DOHH2 (cell line): ENCODE results near the gene PHF14.

ENCODE experiments used
- H3F3A ChIP-seq: fragments of 200-600 bp; sonication (generic), shearing (Covaris generic); 2 replicates; pipeline ENCODE4 v1.6.0; 2016; ENCODE audit warnings: antibody characterized with exemption, mild to moderate bottlenecking; ENCODE audit not compliant: control insufficient read depth, insufficient read depth
- H3K27ac ChIP-seq: fragments of 200-600 bp; sonication (generic); 2 replicates; pipeline ENCODE4 v1.5.1; 2014; ENCODE audit warnings: low read depth, mild to moderate bottlenecking, low read length, moderate library complexity
- H3K27me3 ChIP-seq: fragments of 200-600 bp; sonication (generic); 2 replicates; pipeline ENCODE4 v1.6.1; 2014; ENCODE audit warnings: mild to moderate bottlenecking, low read length, mixed read lengths; ENCODE audit not compliant: control insufficient read depth
- H3K36me3 ChIP-seq: fragments of 200-600 bp; sonication (generic); 2 replicates; pipeline ENCODE4 v1.6.1; 2014; ENCODE audit warnings: mild to moderate bottlenecking, low read length, moderate library complexity, mixed read lengths; ENCODE audit not compliant: control insufficient read depth
- H3K4me1 ChIP-seq: fragments of 200-600 bp; sonication (generic); 2 replicates; pipeline ENCODE4 v1.6.1; 2014; ENCODE audit warnings: mild to moderate bottlenecking, low read length, mixed read lengths; ENCODE audit not compliant: control insufficient read depth
- H3K4me2 ChIP-seq: fragments of 200-600 bp; sonication (generic); 2 replicates; pipeline ENCODE4 v1.6.0; 2014; ENCODE audit warnings: mild to moderate bottlenecking, low read length, moderate library complexity
- H3K4me3 ChIP-seq: fragments of 200-600 bp; sonication (generic); 2 replicates; pipeline ENCODE4 v1.5.1; 2014; ENCODE audit warnings: mild to moderate bottlenecking, low read length, mixed read lengths
- H3K79me2 ChIP-seq: fragments of 200-600 bp; sonication (generic); 2 replicates; pipeline ENCODE4 v1.6.1; 2014; ENCODE audit warnings: mild to moderate bottlenecking, low read length, mixed read lengths; ENCODE audit not compliant: control insufficient read depth
- H3K9me2 ChIP-seq: fragments of 200-600 bp; sonication (generic); replicated peaks from 2 replicates; pipeline ENCODE4 v1.6.1; 2014; ENCODE audit warnings: mild to moderate bottlenecking, low read length, mixed read lengths; ENCODE audit not compliant: control insufficient read depth
- H3K9me3 ChIP-seq: fragments of 200-600 bp; sonication (generic); 2 replicates; pipeline ENCODE4 v1.6.1; 2014; ENCODE audit warnings: antibody characterized with exemption, low read length, mixed read lengths; ENCODE audit not compliant: control insufficient read depth, insufficient read depth
- H4K20me1 ChIP-seq: fragments of 200-600 bp; sonication (generic); 2 replicates; pipeline ENCODE4 v1.6.0; 2014; ENCODE audit warnings: low read depth, mild to moderate bottlenecking, antibody characterized with exemption, low read length, moderate library complexity; ENCODE audit not compliant: control insufficient read depth, insufficient read depth
- CTCF ChIP-seq: fragments of 200-600 bp; sonication (generic); IDR thresholded peaks from one replicate; pipeline ENCODE4 v1.5.1; 2014; ENCODE audit warnings: antibody characterized with exemption, mild to moderate bottlenecking, low read depth, low read length; ENCODE audit not compliant: poor library complexity, severe bottlenecking
- EZH2phosphoT487 ChIP-seq: fragments of 200-600 bp; sonication (generic); IDR thresholded peaks from 2 replicates; pipeline ENCODE4 v1.6.1; 2017; ENCODE audit warnings: borderline replicate concordance, mild to moderate bottlenecking, antibody characterized with exemption, low read length, moderate library complexity, mixed read lengths

PHF14 gene

GRCh38 chr7:11130601-11131000 is 156.9 kb downstream of the PHF14 start:
- H3K27ac ChIP-seq: no peak overlapping the region
- peaks cover 9% of the 10 kb centered on the region for H3K36me3 ChIP-seq
- TF ChIP-seq CTCF: no peak
- no peak for TF ChIP-seq EZH2phosphoT487
- H3K4me1 ChIP-seq: peaks cover 19% of the 10 kb centered on the region
- no peaks in the 10 kb centered on the region for H3K27me3 ChIP-seq
- no peaks in the 10 kb centered on the region for H3K79me2 ChIP-seq
- no peaks in the 10 kb centered on the region for H3F3A ChIP-seq
- H3K9me3 ChIP-seq: no peaks in the 10 kb centered on the region
- H3K9me2 ChIP-seq: no peaks in the 10 kb centered on the region
- no peak overlapping the region for H3K4me2 ChIP-seq
- H3K4me3 ChIP-seq: no peak overlapping the region
- H4K20me1 ChIP-seq: no peaks in the 10 kb centered on the region

- Histone ChIP-seq H3K9me3 (no peaks in the 10 kb centered on the region), H3K79me2 (no peaks in the 10 kb centered on the region), H3K4me3 (no peak overlapping the region), H3K4me1 (peaks cover 2% of the 10 kb centered on the region), H3K9me2 (no peaks in the 10 kb centered on the region), H3K27ac (no peak overlapping the region), H3K36me3 (peaks cover 14% of the 10 kb centered on the region), H3K4me2 (no peak overlapping the region), H3F3A (no peaks in the 10 kb centered on the region), H4K20me1 (no peaks in the 10 kb centered on the region), H3K27me3 (no peaks in the 10 kb centered on the region)
- TF ChIP-seq EZH2phosphoT487 (no peak), CTCF (no peak)
Measured at GRCh38 chr7:11133436-11133959, 159.8 kb downstream of the PHF14 start.

DNA sequence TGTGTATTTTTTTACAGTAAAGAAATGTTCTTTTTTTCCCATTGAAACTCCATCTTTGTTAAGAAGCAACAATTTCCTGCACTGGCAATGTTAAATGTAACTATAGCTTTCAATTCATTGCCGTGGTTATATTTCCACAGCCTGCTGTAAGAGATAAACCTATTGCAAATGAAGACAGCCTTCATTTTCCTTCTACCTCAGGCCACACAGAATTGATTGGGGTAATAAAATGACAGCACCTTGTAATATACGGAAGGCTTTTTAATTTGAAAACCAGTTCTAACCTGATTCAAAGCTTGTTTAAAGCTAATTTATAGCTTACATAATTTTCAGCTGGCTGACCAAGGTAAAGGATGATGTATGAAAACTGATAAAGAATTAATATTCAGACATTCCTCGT is 161.9 kb downstream of the PHF14 start:
- H3K36me3 ChIP-seq: peaks cover 18% of the 10 kb centered on the region
- H3K27ac ChIP-seq: no peak overlapping the region
- H3K79me2 ChIP-seq: no peaks in the 10 kb centered on the region
- peaks cover 6% of the 10 kb centered on the region for H3K4me1 ChIP-seq
- TF ChIP-seq CTCF (no peak), EZH2phosphoT487 (no peak)
- H3K9me3 ChIP-seq: no peaks in the 10 kb centered on the region
- H4K20me1 ChIP-seq: no peaks in the 10 kb centered on the region
- H3K4me2 ChIP-seq: no peak overlapping the region
- no peaks in the 10 kb centered on the region for H3K9me2 ChIP-seq
- no peak overlapping the region for H3K4me3 ChIP-seq
- no peaks in the 10 kb centered on the region for H3F3A ChIP-seq
- H3K27me3 ChIP-seq: no peaks in the 10 kb centered on the region
